ENCODE results near the gene ANKH.
A peak's percentile ranks its signal among the peaks of the same experiment; 100 is the strongest.
"Not testable (repeated sequence)": the region's sequence is repeated elsewhere in the genome, so short reads cannot be mapped to it uniquely, and the experiment has no call there.

The ANKH gene

GRCh38 chr5:14849516-14850294 is 21.9 kb downstream of the ANKH start:
- peaks cover 3% of the 10 kb centered on the region for H3K79me2 ChIP-seq (ENCODE audit: control insufficient read depth, insufficient read depth, low read length, poor library complexity)
- no CpG with 5 or more reads among the region's 14 CpGs for WGBS (ENCODE audit: extremely low coverage, insufficient coverage, insufficient read length)

GRCh38 chr5:14848942-14849341 is 22.6 kb downstream of the ANKH start:
- H3K9ac ChIP-seq (ENCODE audit: low read length); H3K27me3 ChIP-seq (ENCODE audit: insufficient read depth, low read length); H3K18ac ChIP-seq (ENCODE audit: low read length); H4K91ac ChIP-seq (ENCODE audit: low read depth, low read length); H2AK5ac ChIP-seq (ENCODE audit: low read length); H3K9me3 ChIP-seq (ENCODE audit: insufficient read depth, low read depth, low read length); H3K36me3 ChIP-seq (ENCODE audit: control insufficient read depth in 1 of 2, insufficient read depth in 2 of 2, low read length in 2 of 2); H3K4me2 ChIP-seq (ENCODE audit: low read length); H2BK12ac ChIP-seq (ENCODE audit: low read length); H3K79me2 ChIP-seq (ENCODE audit: control insufficient read depth, insufficient read depth, low read length, poor library complexity); H2BK5ac ChIP-seq (ENCODE audit: low read depth, low read length, poor library complexity); H3K4me3 ChIP-seq (ENCODE audit: low read depth, low read length); H4K8ac ChIP-seq (ENCODE audit: low read depth, low read length); H3K14ac ChIP-seq (ENCODE audit: low read length); H4K12ac ChIP-seq (ENCODE audit: low read depth, low read length); H3K23ac ChIP-seq (ENCODE audit: low read length); H3K79me1 ChIP-seq (ENCODE audit: low read length); H2BK120ac ChIP-seq (ENCODE audit: insufficient read depth, low read length, poor library complexity); H2AFZ ChIP-seq (ENCODE audit: insufficient read depth, low read length, poor library complexity); H3K27ac ChIP-seq (ENCODE audit: low read depth, low read length); H3K4ac ChIP-seq (ENCODE audit: low read depth, low read length): not testable (repeated sequence)
- peak in 1 of 2 donors; percentile 51 for DNase-seq
- WGBS (ENCODE audit: extremely low coverage, insufficient coverage, insufficient read length) = no CpG with 5 or more reads among the region's 3 CpGs
- H3K4me1 ChIP-seq (ENCODE audit: control insufficient read depth in 1 of 2, insufficient read depth in 2 of 2, low read length in 2 of 2) = peaks cover 14 to 18% of the 10 kb centered on the region in 2 experiments

More at GRCh38 chr5:14849516-14850294, 21.9 kb downstream of the ANKH start:
- Histone ChIP-seq H3K79me1 (ENCODE audit: low read length) (peaks cover 4% of the 10 kb centered on the region), H3K4me3 (ENCODE audit: low read depth, low read length) (no peak overlapping the region), H3K4me1 (ENCODE audit: control insufficient read depth in 1 of 2, insufficient read depth in 2 of 2, low read length in 2 of 2) (peaks cover 14 to 18% of the 10 kb centered on the region in 2 experiments), H2BK12ac (ENCODE audit: low read length) (peak overlapping the region; percentile 45), H3K27me3 (ENCODE audit: insufficient read depth, low read length) (no peaks in the 10 kb centered on the region), H2BK5ac (ENCODE audit: low read depth, low read length, poor library complexity) (no peak overlapping the region), H2AFZ (ENCODE audit: insufficient read depth, low read length, poor library complexity) (no peak overlapping the region), H3K36me3 (ENCODE audit: control insufficient read depth in 1 of 2, insufficient read depth in 2 of 2, low read length in 2 of 2) (no peaks in the 10 kb centered on the region), H3K18ac (ENCODE audit: low read length) (no peak overlapping the region), H4K8ac (ENCODE audit: low read depth, low read length) (no peak overlapping the region), H2BK120ac (ENCODE audit: insufficient read depth, low read length, poor library complexity) (no peak overlapping the region), H2AK5ac (ENCODE audit: low read length) (peak overlapping the region; percentile 35), H3K9me3 (ENCODE audit: insufficient read depth, low read depth, low read length) (no peaks in the 10 kb centered on the region), H4K91ac (ENCODE audit: low read depth, low read length) (no peak overlapping the region), H3K14ac (ENCODE audit: low read length) (no peak overlapping the region), H3K27ac (ENCODE audit: low read depth, low read length) (no peak overlapping the region), H3K9ac (ENCODE audit: low read length) (no peak overlapping the region), H3K4me2 (ENCODE audit: low read length) (peak overlapping the region; percentile 14), H3K4ac (ENCODE audit: low read depth, low read length) (no peak overlapping the region), H3K23ac (ENCODE audit: low read length) (no peak overlapping the region), H4K12ac (ENCODE audit: low read depth, low read length) (no peak overlapping the region)
- peak; percentile 88 to 98 for DNase-seq

GRCh38 chr5:14848385-14848784 is 23.2 kb downstream of the ANKH start:
- DNase-seq = no peak
- Histone ChIP-seq H3K27ac (ENCODE audit: low read depth, low read length) (no peak overlapping the region), H3K23ac (ENCODE audit: low read length) (no peak overlapping the region), H4K8ac (ENCODE audit: low read depth, low read length) (no peak overlapping the region), H3K4me2 (ENCODE audit: low read length) (no peak overlapping the region), H3K36me3 (ENCODE audit: control insufficient read depth in 1 of 2, insufficient read depth in 2 of 2, low read length in 2 of 2) (no peaks in the 10 kb centered on the region), H4K91ac (ENCODE audit: low read depth, low read length) (no peak overlapping the region), H3K9me3 (ENCODE audit: insufficient read depth, low read depth, low read length) (no peaks in the 10 kb centered on the region), H2BK120ac (ENCODE audit: insufficient read depth, low read length, poor library complexity) (no peak overlapping the region), H3K4ac (ENCODE audit: low read depth, low read length) (no peak overlapping the region), H3K79me2 (ENCODE audit: control insufficient read depth, insufficient read depth, low read length, poor library complexity) (peaks cover 3% of the 10 kb centered on the region), H2BK5ac (ENCODE audit: low read depth, low read length, poor library complexity) (no peak overlapping the region), H2AFZ (ENCODE audit: insufficient read depth, low read length, poor library complexity) (no peak overlapping the region), H2AK5ac (ENCODE audit: low read length) (no peak overlapping the region), H4K12ac (ENCODE audit: low read depth, low read length) (no peak overlapping the region), H3K9ac (ENCODE audit: low read length) (no peak overlapping the region), H3K27me3 (ENCODE audit: insufficient read depth, low read length) (no peaks in the 10 kb centered on the region), H2BK12ac (ENCODE audit: low read length) (no peak overlapping the region), H3K4me3 (ENCODE audit: low read depth, low read length) (no peak overlapping the region), H3K4me1 (ENCODE audit: control insufficient read depth in 1 of 2, insufficient read depth in 2 of 2, low read length in 2 of 2) (peaks cover 14 to 18% of the 10 kb centered on the region in 2 experiments), H3K79me1 (ENCODE audit: low read length) (peaks cover 4% of the 10 kb centered on the region), H3K14ac (ENCODE audit: low read length) (no peak overlapping the region), H3K18ac (ENCODE audit: low read length) (peak overlapping the region; percentile 3)
- no CpG with 5 or more reads among the region's 21 CpGs for WGBS (ENCODE audit: extremely low coverage, insufficient coverage, insufficient read length)

- no peak overlapping the region for H4K91ac ChIP-seq (ENCODE audit: low read depth, low read length)
- H3K9me3 ChIP-seq (ENCODE audit: insufficient read depth, low read depth, low read length) = no peaks in the 10 kb centered on the region
- no peak overlapping the region for H3K23ac ChIP-seq (ENCODE audit: low read length)
- no peak overlapping the region for H3K4me2 ChIP-seq (ENCODE audit: low read length)
- no peak for DNase-seq
- H2BK120ac ChIP-seq (ENCODE audit: insufficient read depth, low read length, poor library complexity) = no peak overlapping the region
- no peak overlapping the region for H3K4ac ChIP-seq (ENCODE audit: low read depth, low read length)
- H3K79me1 ChIP-seq (ENCODE audit: low read length) = peaks cover 4% of the 10 kb centered on the region
- H3K4me3 ChIP-seq (ENCODE audit: low read depth, low read length) = no peak overlapping the region
- H3K27ac ChIP-seq (ENCODE audit: low read depth, low read length) = no peak overlapping the region
- no peak overlapping the region for H2BK12ac ChIP-seq (ENCODE audit: low read length)
- no peak overlapping the region for H3K9ac ChIP-seq (ENCODE audit: low read length)
- no CpG with 5 or more reads among the region's 5 CpGs for WGBS (ENCODE audit: extremely low coverage, insufficient coverage, insufficient read length)
- no peaks in the 10 kb centered on the region for H3K27me3 ChIP-seq (ENCODE audit: insufficient read depth, low read length)
- no peaks in the 10 kb centered on the region for H3K36me3 ChIP-seq (ENCODE audit: control insufficient read depth in 1 of 2, insufficient read depth in 2 of 2, low read length in 2 of 2)
- H3K4me1 ChIP-seq (ENCODE audit: control insufficient read depth in 1 of 2, insufficient read depth in 2 of 2, low read length in 2 of 2) = peaks cover 14 to 18% of the 10 kb centered on the region in 2 experiments
- H2BK5ac ChIP-seq (ENCODE audit: low read depth, low read length, poor library complexity) = no peak overlapping the region
- H3K79me2 ChIP-seq (ENCODE audit: control insufficient read depth, insufficient read depth, low read length, poor library complexity) = peaks cover 3% of the 10 kb centered on the region
- no peak overlapping the region for H2AFZ ChIP-seq (ENCODE audit: insufficient read depth, low read length, poor library complexity)
- no peak overlapping the region for H4K8ac ChIP-seq (ENCODE audit: low read depth, low read length)
- H3K14ac ChIP-seq (ENCODE audit: low read length) = no peak overlapping the region
- H2AK5ac ChIP-seq (ENCODE audit: low read length) = no peak overlapping the region
- H3K18ac ChIP-seq (ENCODE audit: low read length) = no peak overlapping the region
- H4K12ac ChIP-seq (ENCODE audit: low read depth, low read length) = no peak overlapping the region
These were observed 24.1 kb downstream of the ANKH start for GRCh38 chr5:14847471-14847870.
